Fibroblast of the conjunctiva (primary cell): ENCODE measurements around the gene PDE4D.
"Not testable (repeated sequence)": the region's sequence is repeated elsewhere in the genome, so short reads cannot be mapped to it uniquely, and the experiment has no call there.

Experiments
- DNase-seq: peaks from one replicate; pipeline ENCODE4 v3.0.0-alpha.2; 2010; ENCODE audit warnings: low read depth

Gene PDE4D

GRCh38 chr5:59466271-59466670 is 427.3 kb downstream of the PDE4D start:
- DNase-seq: no peak

GRCh38 chr5:59464969-59465368 is 428.6 kb downstream of the PDE4D start:
- DNase-seq: no peak

- not testable (repeated sequence) for DNase-seq
These were observed 429.8 kb downstream of the PDE4D start for GRCh38 chr5:59463618-59464166.

- no peak for DNase-seq
These were observed 430.6 kb downstream of the PDE4D start for GRCh38 chr5:59462956-59463355.

- DNase-seq: no peak
These were observed 433.0 kb downstream of the PDE4D start for GRCh38 chr5:59460368-59461153.

- no peak for DNase-seq
These were observed 434.4 kb downstream of the PDE4D start for GRCh38 chr5:59458966-59459729.

- DNase-seq: no peak
These were observed 435.2 kb downstream of the PDE4D start for GRCh38 chr5:59458321-59458720.

- DNase-seq: no peak
These were observed 443.5 kb downstream of the PDE4D start for GRCh38 chr5:59449905-59450644.

- DNase-seq: no peak
These were observed 447.2 kb downstream of the PDE4D start for GRCh38 chr5:59446356-59446755.

- DNase-seq: no peak
These were observed 447.8 kb downstream of the PDE4D start for GRCh38 chr5:59445741-59446140.

- DNase-seq: no peak
These were observed 454.2 kb downstream of the PDE4D start for GRCh38 chr5:59439303-59439702.

- no peak for DNase-seq
These were observed 456.4 kb downstream of the PDE4D start for GRCh38 chr5:59437176-59437575.

- no peak for DNase-seq
These were observed 457.0 kb downstream of the PDE4D start for GRCh38 chr5:59436364-59437148.

GRCh38 chr5:59433174-59433573 is 460.4 kb downstream of the PDE4D start:
- DNase-seq: no peak

GRCh38 chr5:59430066-59430685 is 463.4 kb downstream of the PDE4D start:
- no peak for DNase-seq

- DNase-seq: no peak
These were observed 465.1 kb downstream of the PDE4D start for GRCh38 chr5:59428391-59428790.

- no peak for DNase-seq
These were observed 469.0 kb downstream of the PDE4D start for GRCh38 chr5:59424515-59424914.

GRCh38 chr5:59423021-59423420 is 470.5 kb downstream of the PDE4D start:
- no peak for DNase-seq

- DNase-seq: no peak
These were observed 471.3 kb downstream of the PDE4D start for GRCh38 chr5:59421986-59422941.

GRCh38 chr5:59420596-59420995 is 472.9 kb downstream of the PDE4D start:
- DNase-seq: no peak
